ENCODE measurements around the gene OTC.

Gene OTC

DNA sequence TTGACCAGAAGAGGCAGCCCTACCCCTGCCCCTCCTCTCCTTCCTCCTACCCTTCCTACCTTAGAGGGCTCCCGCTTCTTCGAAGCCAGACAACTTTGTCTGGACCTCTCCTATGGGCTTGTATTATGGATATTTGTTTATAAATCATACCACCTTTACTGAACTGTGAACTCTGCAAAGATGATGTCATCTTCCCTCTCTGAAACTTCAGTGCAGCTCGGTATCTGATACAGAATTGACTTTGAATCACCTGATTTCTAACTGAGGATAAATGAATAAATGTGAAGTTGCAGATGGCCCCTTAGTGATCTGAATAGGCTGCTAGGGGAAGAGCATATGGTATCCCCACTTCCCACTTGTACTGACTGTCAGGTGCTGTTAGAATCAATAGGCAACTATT, 1.1 kb upstream of the OTC start:
- intact Hi-C loops (cut with DNase I) = no loop called here
- DNase-seq = no peak

DNA sequence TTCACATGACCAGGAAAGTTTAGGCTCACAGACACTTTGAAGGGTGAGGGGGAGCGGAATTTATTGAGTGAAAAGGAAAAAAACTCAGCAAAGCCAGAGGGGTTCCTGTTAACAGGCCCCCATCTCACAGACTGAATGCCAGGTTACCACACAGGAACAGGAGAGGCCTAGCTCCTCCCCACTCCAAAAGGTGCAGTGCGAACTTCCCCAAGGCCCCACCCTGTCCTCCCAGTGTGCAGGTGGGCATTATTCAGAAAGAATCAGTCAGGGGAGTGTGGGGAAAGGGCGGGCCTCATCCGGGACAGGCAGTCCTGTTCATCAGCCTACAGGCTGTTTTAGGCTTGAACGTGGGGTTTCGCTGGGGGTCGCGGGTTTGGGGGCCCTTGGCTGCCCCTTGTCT, 4.0 kb downstream of the OTC start:
- no peak for DNase-seq
- intact Hi-C loops (cut with DNase I) = no loop called here

DNA sequence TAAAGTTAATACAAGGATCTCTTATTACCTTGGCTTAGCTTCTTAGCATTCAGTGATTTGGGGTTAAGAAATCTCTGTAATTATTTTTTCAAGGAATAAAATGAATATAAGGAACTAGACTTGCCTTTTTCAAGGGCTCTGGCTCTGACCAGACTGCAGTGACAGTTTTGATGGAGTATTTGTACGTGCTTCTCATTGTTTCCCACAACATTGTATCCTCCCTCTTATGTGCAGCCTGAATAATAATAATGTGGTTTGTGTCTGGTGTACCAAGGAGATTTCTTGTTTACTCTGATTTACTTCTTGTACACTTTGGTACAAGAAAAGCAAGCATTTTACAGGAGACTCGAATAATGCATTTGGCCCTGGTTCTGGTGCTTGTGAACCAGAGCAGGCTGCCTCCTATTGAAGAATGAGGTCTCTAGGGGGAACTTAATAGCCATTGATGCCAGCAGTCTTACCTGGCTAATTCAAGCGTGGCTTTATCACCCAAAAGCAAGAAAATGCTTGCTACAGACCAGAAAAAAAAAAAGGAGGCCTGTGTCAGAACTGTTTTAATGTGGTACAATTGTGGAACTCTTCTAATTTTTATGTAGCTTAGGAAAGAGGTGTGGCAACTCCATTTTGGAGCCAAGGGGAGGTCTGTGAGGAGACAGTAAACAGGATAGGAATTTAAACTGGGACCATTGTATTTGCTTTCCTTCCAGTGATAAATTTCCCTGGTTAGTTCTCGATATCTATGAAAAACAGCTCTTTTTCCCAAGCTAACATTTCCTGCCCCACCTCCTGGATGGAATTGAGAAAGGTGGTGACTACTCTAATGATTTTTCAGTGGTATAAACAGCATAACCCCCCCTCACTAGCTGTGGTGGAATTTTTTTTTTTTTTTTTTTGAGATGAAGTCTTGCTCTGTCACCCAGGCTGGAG, 5.6 kb downstream of the OTC start:
- no peak for DNase-seq
- intact Hi-C loops (cut with DNase I) = no loop called here

DNA sequence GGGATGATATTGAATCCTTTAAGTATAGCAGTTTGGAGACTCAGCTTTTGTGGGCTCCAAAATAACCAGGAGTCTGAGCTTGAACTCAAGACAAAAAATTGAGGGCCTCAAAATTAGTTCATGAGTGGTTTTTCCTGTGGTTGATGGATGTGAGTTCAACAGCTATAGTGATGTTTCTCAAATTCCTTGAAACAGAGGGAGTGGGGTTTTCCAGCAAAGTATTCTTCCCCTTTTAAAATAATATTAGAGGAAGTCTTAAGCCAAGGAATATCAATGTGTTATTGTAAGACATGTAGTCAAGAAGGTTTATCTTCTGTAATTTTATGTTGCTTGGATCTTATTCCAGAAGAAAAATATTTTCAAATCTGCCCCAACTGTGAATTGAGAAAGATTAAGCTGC, 10.6 kb downstream of the OTC start:
- DNase-seq = no peak
- intact Hi-C loops (cut with DNase I) = no loop called here

DNA sequence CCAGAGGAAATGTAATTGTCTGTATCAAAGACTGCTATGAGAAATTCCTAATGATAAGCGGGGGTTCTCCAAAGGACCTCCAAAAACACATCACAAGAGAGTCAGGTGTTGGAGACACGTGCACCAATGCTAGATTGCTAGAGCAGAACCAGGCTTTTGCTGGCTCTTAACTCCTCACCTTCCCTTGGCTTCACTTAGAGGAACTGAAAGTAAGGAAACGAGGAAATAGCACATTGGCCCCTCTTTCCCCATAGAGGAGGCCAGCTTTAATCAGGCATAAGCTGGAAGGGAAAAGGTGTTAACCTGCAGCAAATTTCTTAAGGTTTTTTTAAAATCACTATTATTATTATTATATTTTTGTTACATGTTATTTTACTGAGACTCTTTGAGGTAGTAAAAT, 13.6 kb downstream of the OTC start:
- peak in 1 of 42 donors; percentile 5 for DNase-seq
- intact Hi-C loops (cut with DNase I) = no loop called here

DNA sequence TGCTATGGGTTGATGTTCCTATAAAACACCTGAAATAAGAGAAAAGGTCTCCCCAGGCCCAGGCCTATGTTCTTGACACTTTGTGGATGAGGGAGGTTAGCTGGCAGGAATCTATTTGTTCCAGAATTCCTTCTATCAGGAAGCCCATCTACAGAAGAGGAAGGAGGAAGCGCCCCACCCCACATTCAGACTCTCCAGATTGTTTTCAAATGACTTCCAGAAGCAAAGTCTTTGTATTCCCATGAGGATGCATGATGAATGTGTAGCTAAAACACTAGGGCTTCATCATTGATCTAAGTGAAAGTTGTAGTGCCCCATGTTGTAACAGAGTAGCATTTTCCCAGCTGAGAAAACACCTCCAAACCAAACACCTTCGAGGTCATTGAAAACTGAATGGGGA, 16.4 kb downstream of the OTC start:
- DNase-seq = no peak
- intact Hi-C loops (cut with DNase I) = no loop called here

DNA sequence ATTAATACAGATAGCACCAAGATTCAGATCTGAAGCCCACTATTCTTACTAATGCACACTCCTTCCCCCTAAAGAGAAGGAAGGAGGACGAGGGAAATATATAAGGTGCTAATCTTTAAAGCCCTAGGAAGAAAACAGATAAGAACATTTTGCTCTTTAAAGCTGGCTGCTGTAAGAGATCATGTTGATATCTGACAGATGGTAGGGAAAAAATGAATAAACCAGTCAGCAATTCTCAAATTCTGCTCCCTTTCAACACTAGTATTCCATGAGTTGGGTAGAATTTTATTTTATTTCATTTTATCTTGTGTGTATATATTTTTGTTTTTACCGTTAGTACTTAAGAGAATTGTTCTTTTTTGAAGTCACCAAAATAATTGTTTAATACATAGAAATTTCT, 19.2 kb downstream of the OTC start:
- no peak for DNase-seq
- intact Hi-C loops (cut with DNase I) = no loop called here

DNA sequence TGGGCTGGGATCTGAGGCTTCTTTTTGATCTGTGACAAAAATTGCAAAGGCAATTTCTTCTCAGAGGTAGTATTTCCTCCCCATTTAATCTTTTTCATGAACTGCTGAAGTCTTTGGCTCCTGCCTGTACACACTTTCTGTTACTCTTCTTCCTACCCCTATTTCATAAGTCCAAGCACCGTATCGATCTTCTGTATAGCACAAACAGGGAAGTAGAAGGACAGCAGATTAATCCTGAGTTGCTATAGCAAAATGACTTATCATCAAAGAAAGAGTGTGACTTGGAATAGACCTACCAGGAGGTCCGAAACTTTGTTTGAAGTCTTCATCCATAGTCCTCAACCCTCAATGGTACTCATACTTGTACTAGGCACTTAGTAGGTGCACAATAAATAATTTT, 22.0 kb downstream of the OTC start:
- intact Hi-C loops (cut with DNase I) = no loop called here

DNA sequence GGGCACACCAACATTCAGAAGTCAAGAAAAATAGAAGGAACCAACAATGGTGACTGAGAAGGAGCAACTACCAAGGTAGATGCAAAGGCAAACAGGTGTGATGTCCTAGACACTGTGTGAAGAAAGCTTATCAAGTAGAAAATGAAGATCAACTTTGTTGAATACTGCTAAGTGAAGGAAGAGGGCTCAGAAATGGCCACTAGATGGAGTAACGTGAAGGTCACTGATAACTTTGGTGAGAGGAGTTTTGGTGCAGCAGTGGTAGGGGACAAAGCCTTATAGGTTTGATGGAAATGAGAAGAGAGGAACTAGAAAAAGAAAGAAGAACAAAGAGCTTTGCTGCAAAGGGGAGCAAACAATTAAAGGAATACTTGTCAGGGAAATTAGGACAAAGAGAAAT, 23.5 kb downstream of the OTC start:
- intact Hi-C loops (cut with DNase I) = no loop called here
- no peak for DNase-seq

More for the DNA sequence above, 22.0 kb downstream of the OTC start:
- DNase-seq = no peak

DNA sequence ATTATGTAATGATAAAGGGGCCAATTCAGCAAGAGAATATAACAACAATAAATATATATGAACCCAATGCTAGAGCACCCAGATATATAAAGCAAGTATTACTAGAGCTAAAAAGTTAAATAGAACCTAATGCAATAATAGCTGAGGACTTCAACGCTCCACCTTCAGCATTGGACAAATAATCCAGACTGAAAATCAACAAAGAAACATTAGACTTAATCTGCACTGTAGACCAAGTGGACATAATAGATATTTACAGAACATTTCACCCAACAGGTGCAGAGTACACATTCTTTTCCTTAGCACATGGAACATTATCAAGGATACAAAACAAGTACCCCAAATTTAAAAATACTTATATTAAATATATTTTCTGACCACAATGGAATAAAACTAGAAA, 24.3 kb downstream of the OTC start:
- no peak for DNase-seq
- intact Hi-C loops (cut with DNase I) = no loop called here

DNA sequence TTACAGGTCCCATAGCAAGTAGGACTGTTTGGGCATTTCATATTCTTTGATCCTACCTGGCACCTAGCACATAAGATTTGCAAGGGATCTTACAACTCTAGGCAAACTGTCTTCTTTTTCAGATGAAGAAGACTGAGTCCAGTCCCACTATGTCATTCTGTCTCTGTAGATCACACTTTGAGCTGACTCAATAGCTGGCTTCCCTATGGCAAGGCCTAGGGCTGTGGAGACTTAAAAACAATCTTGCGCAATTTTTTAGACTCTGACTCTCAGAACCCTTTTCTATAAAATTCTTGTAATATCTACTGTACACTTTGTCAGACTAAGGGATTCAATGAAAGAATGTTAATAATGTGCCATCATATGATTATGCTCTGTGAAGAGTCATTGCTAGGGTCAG, 26.7 kb downstream of the OTC start:
- intact Hi-C loops (cut with DNase I) = no loop called here
- no peak for DNase-seq

DNA sequence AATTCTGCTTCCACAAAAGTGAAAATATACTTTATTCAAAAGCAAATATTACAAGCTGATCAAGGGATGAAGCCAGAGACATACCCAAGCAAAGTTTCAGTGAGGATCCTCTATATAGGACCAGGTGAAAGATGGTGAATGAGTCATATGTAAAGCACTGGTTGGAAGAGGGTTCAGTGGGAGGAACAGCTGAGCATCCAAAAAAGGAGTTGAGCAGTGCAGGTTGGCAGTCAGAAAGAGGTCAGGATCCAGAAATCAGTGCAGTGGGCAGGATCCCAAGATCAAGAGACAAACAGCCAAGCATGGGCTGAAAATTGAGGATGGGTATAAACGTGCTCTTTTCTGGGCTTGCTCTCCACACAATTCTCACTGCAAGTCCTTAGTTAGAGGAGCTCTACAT, 30.3 kb downstream of the OTC start:
- DNase-seq = peak in 3 of 42 donors; percentile 1 to 16 (median 15)
- intact Hi-C loops (cut with DNase I) = no loop called here

DNA sequence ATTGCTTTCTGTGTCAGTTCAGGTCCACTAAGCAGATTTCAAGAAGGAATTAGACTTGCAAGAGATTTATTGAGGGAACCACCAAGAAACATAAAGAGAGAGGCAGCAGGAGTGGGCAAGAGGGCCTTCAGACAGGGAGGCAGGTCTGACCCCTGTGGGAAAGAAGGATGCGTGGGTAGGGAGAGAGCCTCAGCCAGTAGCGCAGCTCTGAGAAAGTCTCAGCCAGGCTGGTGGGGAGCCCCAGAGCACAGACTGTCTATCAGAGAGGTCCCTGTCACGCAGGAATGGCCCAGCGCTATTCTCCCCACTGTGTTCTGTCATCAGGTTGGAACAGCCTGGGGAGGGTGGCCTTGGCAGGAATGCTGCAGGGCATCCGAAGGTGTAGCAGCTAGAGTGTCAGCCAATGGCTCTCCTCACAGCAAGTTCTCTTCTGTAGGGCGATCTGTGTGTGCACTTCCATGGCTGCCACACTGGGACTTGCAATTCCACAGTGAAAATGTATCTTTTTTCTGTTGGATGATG, 48.0 kb downstream of the OTC start:
- DNase-seq = no peak

DNA sequence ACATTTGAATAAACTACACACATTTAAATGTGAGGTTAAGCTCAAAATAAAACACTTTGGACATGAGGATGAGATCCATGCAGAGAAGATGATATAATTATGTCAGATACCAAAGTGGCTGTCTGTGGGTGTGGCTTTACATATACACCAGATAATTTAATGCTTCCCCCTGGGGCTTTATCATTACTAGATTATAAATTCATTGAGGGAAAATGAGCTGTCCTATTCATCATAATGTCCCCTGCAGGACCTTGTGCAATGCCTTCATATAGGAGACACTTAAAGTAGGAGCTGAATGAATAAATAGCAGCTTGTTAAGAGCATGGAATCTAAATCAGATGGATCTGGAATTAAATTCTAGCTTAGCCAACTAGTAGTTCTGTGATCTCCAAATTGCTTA, 49.7 kb downstream of the OTC start:
- intact Hi-C loops (cut with DNase I) = no loop called here
- no peak for DNase-seq

More for the DNA sequence above, 48.0 kb downstream of the OTC start:
- intact Hi-C loops (cut with DNase I) = no loop called here

DNA sequence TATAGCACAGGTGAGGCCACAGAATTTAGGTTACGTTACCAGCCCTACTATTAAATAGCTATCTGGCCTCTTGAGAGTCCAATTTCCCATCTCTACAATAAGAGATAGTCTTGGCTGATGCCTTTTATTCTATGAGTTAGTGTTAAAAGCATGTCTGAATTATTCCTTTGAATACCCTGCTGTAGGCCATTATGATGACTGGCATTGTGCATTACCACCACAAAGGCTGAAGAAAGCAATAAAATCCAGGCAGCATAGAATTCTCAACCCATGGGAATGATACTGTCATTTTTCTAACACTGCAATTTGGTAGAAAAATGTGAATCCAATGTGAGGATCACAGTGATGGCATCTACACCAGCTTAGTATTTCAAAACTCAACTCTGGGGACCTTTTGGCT, 51.4 kb downstream of the OTC start:
- no peak for DNase-seq
- intact Hi-C loops (cut with DNase I) = no loop called here

DNA sequence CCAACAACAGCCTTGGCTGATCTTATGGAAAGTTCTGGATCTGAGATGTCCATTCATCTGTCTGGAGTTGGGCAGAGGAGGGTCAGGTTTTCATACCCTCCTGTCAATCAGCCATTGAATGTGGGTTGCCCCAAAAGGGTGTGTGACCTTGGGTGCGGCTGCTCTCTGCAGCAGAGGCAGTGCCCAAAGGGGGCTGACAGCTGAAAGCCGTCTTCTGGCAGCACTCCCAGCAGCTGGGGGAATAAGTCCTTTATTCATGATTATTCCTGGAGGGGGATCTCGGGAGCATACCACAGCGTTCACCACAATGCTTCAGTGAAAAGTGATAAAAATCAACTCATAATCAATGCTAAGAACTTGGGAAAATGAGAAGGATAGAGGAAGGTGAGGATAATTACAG, 54.7 kb downstream of the OTC start:
- peak in 1 of 42 donors; percentile 1 for DNase-seq
- intact Hi-C loops (cut with DNase I) = no loop called here

DNA sequence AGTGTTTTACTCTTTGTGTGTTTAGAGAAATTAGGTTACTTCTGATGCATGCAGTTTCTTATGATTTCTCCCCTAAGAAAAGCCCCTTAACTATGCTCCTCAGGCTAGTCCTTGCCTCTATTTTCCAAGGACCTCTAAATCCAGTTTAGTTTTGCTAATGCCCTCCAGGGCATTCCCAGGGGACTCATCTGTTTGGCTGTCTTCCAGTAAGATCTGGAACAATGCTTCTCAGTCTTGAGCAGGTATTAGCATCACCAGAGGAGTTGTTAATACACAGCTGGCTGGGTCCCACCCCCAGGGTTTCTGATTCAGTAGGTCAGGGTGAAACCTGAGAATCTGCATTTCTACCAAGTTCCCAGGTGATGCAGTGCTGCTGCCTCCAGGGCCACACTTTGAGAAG, 56.9 kb downstream of the OTC start:
- intact Hi-C loops (cut with DNase I) = no loop called here
- no peak for DNase-seq

DNA sequence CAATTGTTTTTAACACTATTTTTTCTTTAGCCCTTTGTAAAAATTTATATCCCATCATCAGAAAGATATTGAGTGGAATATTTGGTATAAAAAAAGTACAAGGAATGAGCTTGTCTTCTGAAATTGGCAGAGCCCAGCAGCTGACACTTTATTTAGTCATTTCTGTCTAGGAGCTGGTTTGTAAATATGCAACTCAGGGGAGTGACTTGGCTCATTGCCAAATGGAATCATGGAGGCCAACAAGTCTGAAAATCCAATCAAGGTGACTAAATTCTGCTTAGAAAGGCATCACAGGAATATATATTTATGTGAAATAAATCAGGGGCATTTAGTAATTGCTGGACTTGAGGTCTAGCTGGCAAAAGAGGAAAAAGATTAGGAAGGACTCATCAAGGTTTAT, 74.4 kb downstream of the OTC start:
- DNase-seq = no peak
- intact Hi-C loops (cut with DNase I) = no loop called here

DNA sequence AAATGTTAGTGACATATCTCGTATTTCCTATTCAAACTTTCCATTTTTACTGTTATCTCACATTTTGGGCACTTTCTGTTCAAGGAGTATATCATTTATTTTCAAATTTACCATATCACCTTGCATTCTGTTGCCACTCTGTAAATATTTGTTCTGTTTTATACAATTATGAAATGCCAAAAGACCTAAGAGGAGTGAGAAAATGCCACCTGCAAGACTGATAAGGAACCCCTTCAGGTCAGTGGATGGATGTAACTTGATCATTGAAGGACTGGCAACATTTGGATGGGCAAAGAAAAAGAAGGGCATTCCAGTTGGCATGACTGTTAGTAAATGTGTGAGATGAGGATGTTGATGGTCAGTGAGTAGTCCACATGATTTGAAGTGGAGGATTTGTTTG, 79.1 kb downstream of the OTC start:
- intact Hi-C loops (cut with DNase I) = no loop called here
- DNase-seq = no peak

DNA sequence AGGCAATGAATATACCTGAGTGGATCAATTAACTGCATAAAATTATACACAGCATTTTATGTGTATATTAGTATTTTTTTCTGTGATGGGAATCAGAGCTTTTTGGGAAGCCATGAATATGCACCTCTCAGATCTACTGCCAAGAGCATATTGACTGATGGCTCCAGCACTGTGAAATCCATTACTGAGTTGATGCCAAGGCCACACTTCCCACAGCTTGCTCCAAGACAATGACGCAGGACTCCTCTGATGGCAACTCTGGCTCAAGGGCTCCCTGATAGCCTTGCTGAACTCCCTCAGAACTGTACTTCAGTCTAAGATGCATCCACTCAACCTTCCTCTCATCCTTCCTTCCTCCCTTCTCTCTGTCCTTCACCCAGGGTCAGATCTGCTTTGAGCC, 82.7 kb downstream of the OTC start:
- intact Hi-C loops (cut with DNase I) = no loop called here
- DNase-seq = no peak

DNA sequence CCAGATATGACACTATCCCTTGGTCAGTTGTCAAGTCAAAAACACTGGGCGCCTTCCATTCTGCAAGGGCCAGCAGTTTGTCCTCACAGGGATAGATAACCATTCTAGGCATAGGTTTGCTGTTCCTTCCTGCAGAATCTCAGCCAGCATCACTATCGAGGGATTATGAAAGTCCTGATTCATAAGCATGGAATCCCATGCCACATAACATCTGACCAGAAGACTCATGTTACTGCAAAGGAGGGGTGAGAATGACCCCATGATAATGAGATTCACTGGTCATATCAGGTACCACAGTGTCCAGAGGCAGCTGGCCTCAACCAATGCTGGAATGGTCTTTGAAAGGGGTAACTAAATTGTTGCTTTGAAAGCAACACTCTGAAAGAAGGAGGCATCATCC, 84.7 kb downstream of the OTC start:
- no peak for DNase-seq
- intact Hi-C loops (cut with DNase I) = no loop called here
